Stimulated activated CD8-positive, alpha-beta memory T cell treated with anti-CD3 and anti-CD28 coated beads, Interleukin-4, amount 100 ng/mL, for 1 hour (primary cell): ENCODE measurements around the gene ZNF860.
"Not testable (repeated sequence)": the region's sequence is repeated elsewhere in the genome, so short reads cannot be mapped to it uniquely, and the experiment has no call there.

Source experiments
- DNase-seq, 2 donors: peaks; one replicate each; pipeline ENCODE4 v3.0.0-alpha.2; 2020; ENCODE audit warnings: low read depth in 2 of 2, low spot score in 1 of 2

ZNF860 gene

DNA sequence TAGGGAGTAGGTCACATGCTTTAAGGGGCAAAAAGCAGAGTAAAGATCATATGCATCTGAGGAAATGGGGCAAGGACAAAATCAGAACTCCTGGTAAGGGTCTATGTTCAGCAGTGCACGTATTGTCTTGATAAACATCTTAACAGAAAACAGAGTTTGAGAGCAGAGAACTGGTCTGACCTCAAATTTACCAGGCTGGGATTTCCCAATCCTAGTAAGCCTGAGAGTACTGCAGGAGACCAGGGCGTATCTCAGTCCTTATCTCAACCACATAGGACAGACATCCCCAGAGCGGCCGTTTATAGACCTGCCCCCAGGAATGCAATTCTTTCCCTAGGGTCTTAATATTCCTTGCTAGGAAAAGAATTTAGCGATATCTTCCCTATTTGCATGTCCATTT is 13.5 kb downstream of the ZNF860 start:
- DNase-seq: not testable (repeated sequence)

DNA sequence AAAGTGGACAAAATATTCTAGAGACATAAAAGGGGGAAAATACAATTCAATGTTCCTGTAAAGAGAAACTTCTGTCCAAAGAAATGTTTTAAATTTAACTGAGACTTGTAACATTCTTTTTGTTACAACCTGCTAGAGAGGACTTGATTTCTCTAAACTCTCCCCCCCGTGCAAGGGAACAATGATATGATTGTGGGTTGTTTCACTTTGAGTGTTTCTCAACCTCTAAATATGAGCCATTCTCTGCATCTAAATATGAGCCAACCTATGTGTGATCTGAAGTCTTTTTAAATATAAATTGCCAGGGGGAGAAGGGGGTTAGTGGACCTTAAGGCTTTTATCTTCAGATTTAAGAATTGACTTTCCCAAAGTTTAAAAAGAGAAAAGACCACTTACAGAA is 14.6 kb downstream of the ZNF860 start:
- DNase-seq: no peak

DNA sequence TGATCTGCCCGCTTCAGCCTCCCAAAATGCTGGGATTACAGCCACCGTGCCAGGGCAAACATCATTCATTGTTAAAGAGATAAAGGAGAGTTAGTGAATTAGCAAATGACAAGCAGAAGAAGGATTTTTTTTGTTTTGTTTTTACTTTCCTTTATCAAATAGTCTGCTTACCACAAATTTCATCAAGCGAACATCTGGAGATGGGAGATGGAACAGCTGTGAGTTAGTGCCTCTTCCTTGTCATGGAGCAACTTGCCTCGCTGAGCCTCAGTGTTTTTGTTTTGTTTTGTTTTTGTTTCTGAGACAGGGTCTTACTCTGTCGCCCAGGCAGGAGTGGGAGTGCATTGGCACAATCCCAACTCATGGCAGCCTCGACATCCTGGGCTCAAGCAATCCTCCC is 15.9 kb downstream of the ZNF860 start:
- no peak for DNase-seq

DNA sequence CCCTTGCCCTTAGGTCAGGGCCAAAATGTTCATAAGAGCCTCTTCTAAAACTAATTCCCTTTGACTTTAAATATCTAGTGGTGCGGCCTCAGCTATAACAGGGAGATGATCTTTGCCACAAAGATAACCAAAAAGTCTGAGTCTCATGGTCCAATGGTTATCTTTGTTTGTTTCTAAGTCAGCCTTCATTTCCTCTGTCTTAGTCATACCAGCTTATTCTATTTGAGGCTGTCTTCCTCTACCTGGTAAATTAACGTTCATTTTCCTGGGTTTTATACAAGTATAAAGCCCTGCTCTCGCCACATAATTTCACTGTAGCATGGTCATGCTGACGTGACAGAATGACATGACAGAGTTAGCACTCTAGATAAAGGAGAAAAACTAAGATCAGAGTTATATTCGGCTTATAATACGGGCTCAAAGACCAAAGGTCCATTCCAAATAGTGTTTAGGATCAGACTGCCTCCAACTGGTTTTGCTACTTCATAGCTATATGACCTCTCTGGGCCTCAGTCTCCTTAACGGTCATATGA is 18.4 kb downstream of the ZNF860 start:
- no peak for DNase-seq

DNA sequence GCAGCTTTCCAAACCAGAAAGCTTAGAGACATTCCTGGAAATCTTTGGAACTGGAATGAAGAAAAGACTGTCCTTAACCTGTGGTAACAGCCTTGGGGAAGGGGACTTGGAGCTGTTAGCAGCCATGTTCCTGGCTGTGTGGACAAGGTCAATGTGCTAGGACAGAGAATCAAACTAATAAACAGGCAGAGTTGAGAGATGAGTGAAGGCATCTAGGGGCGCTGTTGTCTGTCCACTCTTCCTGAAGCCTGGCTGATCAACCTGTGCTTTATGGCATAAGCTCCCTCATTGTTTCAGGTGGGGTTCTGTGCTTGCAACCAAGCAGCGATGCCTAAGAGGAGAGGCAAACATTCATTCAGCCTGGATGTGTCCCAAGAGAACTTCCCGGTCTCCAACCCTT is 19.3 kb downstream of the ZNF860 start:
- DNase-seq: no peak

DNA sequence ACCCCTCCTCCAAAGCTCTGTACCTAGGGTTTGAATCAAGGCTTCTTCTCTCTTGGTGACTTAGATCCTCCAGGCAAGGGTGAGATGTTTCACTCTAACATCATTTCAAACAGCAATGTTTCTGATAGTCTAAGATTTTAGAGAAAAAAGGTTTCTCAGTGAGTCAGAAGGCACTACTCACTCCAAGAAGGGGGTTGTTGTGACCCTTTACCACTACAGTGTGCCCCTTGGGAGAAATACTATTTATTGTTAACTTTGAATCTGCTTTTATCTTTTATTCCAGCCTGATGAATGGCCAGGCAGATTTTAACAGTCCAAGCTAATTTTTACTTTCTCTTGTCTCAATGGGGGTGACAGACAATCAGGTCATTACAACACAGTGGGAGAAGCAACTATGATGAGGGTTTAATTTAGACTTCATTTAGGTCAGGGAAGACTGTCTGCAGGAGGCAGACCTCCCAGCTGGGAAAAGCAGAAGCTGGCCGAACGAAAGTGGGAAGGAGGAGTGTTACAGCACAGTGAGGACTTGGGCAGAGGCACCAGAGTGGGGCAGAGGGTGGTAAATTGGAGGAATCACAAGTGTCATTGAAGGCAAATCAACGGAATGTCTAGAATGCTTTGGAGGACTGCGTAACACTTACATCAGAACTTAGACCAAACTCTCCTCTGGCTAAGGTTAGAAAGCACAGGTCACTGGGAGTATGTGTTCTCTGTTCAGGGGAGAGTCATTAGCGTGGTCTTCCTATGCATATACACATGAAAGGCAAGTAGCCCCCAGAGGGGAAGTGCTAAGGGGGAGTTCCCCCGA is 21.2 kb downstream of the ZNF860 start:
- DNase-seq: no peak

DNA sequence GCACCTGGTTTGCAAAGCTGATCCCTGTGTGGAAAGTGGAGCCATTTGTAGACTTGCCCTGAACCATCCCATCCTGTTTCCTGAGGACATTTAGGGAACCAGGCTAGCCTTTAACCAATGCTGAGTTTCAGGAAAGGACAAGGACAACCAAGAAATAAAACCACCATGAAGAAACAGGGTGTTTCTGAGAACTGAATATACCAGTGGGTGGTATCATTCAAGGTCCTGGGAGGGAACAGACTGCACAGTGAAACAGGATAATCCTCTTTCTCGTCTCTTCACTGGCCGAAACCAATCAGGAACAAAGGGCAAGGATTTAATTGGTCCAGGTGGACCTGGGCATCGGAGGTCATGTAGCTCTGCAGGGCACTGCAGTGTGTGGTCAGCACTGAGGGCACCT is 21.8 kb downstream of the ZNF860 start:
- no peak for DNase-seq

DNA sequence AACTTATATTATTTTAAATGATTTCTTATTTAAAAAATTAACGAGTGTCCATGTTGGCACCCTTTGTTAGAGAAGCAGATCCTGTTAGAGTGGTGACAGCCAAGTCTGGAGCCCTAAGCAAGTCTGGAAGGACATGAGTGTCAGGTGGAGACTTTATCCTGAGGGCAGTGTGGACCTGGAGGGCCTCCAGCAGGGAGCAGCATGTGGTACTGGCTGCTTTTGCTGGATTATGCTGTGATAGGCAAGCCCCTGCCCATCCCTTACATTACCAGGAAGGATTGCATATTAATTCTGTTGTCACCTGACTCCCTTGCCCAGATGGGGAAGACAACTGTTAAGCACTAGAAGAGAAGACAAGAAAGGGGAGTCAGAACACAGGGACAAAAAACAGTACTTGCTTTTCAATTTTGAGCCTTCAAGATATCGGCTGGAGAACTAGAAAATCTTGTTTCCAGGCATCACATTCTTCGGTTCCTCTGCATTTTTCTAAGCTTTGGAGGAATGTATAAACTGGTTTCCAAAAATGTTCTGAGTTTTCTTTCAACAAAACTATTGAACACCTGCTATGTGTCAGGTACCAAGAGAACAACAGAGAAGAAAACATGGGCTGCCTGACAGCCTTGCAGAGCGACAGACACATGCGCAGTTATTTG is 22.7 kb downstream of the ZNF860 start:
- DNase-seq: no peak

DNA sequence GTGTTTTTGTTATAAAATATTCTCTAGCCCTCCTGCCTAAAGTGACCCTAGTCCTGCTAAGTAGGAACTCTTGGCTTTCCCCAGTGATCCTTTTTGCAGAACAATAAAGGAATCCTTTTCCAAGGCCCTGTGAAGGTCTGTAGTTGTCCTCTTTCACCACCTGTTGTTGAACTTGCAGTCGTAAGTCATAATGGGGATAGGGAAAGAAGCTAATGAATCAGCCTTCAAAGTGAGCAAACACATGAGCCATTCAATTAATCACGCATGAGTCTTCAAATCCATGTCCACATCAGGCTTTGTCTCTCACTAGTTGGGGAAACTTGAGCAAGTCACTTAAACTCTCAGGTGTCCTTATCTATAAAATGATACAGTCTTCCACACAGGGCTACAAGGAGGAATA is 27.6 kb downstream of the ZNF860 start:
- DNase-seq: no peak

DNA sequence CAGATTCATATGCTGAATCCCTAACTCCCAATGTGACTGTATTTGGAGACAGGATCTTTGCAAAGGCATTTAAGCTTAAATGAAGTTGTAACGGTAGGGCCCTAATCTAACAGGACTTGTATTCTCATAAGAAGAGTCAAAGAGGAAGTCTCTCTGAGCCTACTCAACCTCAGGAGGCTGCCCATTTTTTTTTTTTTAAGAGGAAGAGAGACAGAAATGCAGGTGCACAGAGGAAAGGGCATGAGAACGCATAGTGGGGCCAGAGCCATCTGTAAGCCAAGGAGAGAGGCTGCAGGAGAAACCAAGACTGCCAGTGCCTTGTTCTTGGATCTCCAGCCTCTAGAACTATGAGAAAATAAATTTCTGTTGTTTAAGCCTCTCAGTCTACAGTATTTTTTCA is 28.4 kb downstream of the ZNF860 start:
- DNase-seq: no peak

DNA sequence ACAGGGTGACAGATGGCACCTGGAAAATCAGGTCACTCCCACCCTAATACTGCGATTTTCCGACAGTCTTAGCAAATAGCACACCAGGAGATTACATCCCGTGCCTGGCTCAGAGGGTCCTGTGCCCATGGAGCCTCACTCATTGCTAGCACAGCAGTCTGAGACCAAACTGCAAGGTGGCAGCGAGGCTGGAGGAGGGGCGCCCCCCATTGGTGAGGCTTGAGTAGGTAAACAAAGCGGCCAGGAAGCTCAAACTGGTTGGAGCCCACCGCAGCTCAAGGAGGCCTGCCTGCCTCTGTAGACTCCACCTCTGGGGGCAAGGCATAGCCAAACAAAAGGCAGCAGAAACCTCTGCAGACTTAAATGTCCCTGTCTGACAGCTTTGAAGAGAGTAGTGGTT is 29.1 kb downstream of the ZNF860 start:
- not testable (repeated sequence) for DNase-seq

DNA sequence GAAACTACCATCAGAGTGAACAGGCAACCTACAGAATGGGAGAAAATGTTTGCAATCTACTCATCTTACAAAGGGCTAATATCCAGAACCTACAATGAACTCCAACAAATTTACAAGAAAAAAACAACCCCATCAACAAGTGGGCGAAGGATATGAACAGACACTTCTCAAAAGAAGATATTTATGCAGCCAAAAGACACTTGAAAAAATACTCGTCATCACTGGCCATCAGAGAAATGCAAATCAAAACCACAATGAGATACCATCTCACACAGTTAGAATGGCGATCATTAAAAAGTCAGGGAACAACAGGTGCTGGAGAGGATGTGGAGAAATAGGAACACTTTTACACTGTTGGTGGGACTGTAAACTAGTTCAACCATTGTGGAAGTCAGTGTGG is 34.1 kb downstream of the ZNF860 start:
- DNase-seq: not testable (repeated sequence)

DNA sequence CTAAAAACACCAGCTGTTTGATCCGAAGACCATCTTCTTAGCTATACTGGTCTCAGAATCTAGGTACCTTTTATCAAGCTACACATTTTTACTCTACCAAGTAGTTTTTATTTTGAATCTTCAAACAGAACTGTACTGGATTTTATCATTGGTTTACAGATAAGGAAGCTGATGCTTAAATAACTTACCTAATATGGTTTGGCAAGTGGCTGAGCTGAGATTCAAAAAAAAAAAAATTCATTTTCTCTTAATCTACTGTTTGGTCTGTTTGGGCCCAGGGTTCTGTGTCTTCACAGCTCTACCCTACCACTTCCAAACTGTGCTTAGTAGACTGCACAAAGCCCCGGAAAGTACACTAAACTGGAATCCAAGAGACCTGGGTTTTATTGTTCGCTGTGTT is 35.7 kb downstream of the ZNF860 start:
- no peak for DNase-seq

DNA sequence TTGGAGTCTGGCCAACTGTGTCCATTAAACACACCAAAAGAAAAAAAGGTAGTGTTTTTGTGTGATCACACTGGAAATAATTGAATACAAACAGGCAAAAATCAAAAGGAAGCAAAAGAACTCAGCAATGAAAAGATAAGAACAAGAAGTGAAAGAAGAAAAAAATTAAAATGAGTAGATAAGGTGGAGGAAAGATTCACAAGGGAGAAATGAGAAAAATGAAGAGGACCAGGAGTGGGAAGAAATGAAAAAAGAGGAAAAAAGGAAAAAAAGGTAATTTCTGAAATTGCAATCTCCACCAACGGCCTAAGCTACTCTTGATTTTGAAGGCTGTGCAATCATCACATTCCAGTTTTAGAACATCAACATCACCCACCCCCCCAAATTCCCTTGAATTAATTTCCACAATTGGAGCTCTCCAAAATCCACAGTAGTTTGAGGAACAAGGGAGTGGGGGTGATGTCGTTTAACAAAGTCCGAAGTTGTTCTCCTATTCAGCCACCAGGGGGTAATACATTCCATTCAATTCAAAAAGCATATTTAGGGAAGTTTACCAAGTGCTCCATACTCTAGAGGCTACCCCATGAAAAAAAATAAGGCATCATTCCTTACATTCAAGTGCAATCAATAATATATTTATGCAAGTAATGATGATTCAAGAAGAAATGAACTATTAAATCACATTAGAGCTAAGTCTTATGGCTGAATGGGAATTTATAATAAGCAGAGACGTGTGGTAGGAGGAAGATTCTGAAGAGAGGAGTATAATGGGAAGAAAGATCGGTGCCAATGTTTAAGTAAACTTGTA is 37.4 kb downstream of the ZNF860 start:
- DNase-seq: no peak

DNA sequence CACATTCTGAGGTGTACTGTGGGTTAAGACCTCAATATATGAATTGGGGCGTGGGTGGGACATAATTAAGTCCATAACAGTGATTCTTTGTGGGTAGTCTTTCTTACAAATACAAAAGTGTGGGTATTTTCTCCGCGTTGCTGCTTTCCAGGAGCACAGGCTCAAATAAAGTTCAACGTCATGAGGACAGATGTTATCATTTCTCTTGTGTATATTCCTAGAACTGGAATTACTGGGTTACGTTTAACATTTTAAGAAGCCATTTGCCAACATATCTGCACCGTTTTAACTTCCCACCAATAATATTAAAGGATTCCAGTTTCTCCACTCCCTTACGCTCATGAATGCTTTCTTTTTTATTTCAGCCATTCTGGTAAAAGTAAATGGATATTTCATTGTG is 39.6 kb downstream of the ZNF860 start:
- no peak for DNase-seq

DNA sequence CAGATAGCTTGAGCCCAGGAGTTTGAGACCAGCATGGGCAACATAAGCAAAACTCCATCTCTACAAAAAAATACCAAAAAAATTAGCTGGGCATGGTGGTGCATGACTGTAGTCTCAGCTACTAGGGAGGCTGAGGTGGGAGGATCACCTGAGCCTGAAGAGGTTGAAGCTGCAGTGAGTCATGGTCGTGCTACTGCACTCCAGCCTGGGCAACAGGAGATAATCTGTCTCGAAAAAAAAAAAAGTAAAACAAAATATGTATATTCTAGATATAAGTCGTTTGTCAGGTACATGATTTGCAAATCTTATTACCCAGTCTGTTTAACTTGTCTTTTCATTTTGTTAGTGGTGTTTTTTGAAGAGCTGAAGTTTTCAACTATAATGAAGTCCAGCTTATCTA is 40.2 kb downstream of the ZNF860 start:
- DNase-seq: no peak

DNA sequence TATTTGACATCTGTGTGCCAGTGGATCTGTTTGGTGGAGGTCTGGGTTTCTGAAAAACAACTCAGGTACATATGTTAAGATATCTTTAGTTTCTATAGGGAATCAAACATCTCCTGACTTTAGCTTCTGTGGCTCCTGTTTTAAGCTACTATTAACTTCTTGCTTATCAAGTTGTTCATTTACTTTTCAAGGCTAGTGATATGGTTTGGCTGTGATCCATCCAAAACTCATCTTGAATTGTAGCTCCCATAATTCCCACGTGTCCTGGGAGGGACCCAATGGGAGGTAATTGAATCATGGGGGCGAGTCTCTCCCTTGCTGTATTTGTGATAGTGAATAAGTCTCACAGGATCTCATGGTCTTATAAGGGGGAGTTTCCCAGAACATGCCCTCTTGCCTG is 41.4 kb downstream of the ZNF860 start:
- DNase-seq: no peak

DNA sequence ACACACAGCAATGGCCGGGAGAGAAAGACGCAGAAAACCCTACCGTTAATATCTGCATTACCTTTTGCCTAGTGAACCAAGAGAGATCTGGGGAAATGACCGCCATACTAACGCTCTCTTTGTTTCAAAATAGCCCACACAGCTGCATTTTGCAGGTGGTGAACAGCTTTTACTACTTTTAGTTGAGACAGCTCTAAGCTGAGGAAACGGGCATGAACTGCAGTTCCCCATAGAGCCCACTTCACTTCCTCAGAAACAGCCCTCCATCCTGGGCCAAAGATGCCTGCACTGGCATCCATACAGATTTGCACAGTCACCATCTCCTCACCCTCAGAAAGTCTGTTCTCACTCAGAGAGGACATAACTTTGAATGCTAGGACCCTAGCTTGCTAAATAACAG is 45.0 kb downstream of the ZNF860 start:
- DNase-seq: no peak

DNA sequence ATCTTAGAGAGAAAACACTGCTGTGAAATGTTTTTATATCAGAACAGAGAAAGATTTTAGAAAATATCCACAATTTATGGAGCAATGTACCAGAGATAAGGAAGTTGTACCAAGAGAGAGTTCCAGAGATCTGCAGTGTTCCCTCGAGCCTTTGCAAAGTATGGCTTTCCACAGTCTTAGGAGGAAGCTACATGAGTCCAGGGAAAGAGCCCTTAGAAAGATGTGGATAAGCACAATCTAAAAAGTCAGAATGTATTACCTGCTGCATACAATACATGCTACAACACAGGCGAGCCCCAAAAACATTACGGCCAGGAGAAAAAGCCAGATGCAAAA is 56.4 kb downstream of the ZNF860 start:
- DNase-seq: no peak

DNA sequence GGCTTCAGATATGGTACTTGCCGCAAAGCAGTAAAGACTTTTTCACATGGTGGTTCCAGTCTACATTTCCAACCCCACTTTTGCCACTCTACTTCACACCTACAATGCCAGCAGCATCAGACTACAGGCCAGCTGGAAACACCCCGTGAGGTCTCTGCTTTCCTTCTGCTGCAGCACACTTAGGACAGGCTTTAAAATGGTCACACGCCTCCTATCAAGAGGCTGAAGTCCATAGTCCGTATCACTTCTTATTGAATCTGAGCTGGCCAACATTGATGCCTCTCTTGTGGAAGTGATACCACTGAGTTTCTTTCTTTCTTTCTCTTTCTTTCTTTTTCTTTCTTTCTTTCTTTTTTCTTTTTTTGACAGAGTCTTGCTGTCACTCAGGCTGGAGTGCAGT is 59.8 kb downstream of the ZNF860 start:
- DNase-seq: no peak
